Fibroblast of mammary gland (primary cell): ENCODE measurements around the gene WASL.

Experiments
- DNase-seq: peaks from one replicate; pipeline ENCODE4 v3.0.0-alpha.2; 2010; ENCODE audit warnings: low read depth
- H3K4me3 ChIP-seq: 2 replicates; pipeline ENCODE4 v1.5.1; 2011; ENCODE audit warnings: low read depth, mild to moderate bottlenecking, low read length, moderate library complexity; ENCODE audit not compliant: control insufficient read depth
- TF ChIP-seq, protein P1 (sequence below): conservative IDR thresholded peaks from 2 replicates; pipeline ENCODE4 v1.5.1; 2011; ENCODE audit warnings: low read depth, low read length, inconsistent platforms; ENCODE audit not compliant: control insufficient read depth, insufficient read depth

The WASL gene

GRCh38 chr7:123770378-123770777 is 21.6 kb upstream of the WASL start:
- DNase-seq: peak; percentile 89
- no peak overlapping the region for H3K4me3 ChIP-seq
- TF ChIP-seq, protein P1, sequence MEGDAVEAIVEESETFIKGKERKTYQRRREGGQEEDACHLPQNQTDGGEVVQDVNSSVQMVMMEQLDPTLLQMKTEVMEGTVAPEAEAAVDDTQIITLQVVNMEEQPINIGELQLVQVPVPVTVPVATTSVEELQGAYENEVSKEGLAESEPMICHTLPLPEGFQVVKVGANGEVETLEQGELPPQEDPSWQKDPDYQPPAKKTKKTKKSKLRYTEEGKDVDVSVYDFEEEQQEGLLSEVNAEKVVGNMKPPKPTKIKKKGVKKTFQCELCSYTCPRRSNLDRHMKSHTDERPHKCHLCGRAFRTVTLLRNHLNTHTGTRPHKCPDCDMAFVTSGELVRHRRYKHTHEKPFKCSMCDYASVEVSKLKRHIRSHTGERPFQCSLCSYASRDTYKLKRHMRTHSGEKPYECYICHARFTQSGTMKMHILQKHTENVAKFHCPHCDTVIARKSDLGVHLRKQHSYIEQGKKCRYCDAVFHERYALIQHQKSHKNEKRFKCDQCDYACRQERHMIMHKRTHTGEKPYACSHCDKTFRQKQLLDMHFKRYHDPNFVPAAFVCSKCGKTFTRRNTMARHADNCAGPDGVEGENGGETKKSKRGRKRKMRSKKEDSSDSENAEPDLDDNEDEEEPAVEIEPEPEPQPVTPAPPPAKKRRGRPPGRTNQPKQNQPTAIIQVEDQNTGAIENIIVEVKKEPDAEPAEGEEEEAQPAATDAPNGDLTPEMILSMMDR: no peak

DNA sequence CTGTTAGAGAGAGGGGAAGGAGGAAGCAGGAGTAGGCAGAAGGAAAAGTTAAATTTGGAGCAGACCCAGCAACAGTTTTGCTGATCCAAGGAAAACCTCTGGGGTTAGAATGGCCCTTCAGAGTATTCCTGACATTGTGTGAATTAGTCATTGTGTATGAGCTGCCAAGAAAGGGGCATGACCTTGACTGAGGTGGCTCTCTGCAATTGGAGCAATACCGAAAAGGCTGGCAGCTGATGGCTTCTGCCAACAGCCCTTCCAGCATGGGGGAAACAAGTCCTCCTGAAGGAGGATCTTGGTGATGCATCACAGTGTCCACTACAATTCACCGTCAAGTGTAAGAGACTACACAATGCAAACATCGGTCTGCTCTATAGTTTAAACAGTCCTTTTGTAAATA is 20.6 kb upstream of the WASL start:
- TF ChIP-seq, protein P1: no peak
- DNase-seq: peak; percentile 89

GRCh38 chr7:123768493-123768892 is 19.7 kb upstream of the WASL start:
- no peak for DNase-seq
- TF ChIP-seq, protein P1: no peak
- H3K4me3 ChIP-seq: no peak overlapping the region

More for the DNA sequence above, 20.6 kb upstream of the WASL start:
- H3K4me3 ChIP-seq: no peak overlapping the region

DNA sequence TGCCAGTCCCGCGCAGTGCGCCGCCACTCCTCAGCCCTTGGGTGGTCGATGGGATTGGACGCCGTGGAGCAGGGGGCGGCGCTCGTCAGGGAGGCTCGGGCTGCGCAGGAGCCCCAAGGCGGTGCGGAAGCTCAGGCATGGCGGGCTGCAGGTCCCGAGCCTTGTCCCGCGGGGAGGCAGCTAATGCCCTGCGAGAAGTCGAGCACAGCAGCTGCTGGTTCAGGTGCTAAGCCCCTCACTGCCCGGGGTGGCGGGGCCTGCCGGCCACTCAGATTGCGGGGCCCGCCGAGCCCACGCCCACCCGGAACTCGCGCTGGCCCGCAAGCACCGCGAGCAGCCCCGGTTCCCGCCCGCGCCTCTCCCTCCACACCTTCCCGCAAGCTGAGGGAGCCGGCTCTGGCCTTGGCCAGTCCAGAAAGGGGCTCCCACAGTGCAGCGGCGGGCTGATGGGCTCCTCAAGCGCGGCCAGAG is 14.4 kb upstream of the WASL start:
- TF ChIP-seq, protein P1: no peak
- DNase-seq: no peak
- no peak overlapping the region for H3K4me3 ChIP-seq

DNA sequence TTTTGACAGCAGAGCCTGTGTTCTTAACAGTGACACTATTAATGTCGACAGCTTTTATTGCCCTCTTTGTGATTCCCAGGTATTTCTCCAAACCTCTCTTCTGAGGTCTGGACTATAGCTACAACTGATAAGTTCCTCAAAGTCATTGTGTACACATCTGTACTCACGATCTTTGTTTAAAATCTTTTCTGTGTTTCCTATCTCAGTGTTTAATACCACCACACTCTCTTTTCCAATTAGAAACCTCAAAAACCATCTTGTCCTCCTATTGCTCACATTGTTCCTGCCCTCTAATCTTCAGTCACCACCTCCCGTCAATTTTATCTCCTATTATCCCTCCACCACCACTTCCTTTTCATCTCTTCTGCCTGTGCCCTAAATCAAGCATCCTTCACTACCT is 12.9 kb upstream of the WASL start:
- H3K4me3 ChIP-seq: no peak overlapping the region
- DNase-seq: no peak
- TF ChIP-seq, protein P1: no peak

DNA sequence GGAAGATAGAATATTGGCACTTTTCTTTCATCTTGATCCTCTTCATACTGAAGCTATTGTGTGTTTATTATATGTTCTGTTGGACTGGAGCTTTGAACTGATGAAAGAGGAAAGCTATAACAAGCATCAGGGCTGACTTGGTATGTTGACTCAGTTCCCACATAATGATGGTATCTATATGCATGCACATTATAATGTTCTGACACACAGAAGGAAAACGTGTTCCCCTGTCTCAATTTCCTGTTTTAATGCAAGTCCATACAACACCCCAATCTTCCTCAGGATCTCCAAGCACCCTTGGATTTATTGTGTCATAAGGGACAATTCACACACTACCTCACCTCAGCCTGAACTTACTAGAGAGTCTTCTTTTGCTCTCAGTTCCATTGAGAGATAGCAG is 8.3 kb upstream of the WASL start:
- DNase-seq: no peak
- TF ChIP-seq, protein P1: no peak
- no peak overlapping the region for H3K4me3 ChIP-seq

DNA sequence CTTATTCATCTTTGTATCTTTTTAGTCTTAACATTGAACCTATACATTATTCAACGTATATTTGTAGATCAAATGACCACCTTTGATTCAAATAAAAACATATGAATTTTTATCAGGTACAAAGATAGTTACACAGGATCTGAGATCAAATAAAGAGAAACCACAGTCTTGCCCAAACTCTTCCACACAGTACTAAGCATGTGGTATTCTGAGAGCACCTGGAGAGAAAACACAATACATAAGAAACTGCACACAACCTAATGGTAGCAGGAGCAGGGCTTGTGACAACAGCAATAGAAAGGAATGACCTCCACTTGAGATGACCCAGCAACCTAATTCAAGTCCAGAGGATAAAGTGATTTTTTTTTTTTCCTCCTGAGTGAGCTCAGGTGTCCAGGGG is 6.5 kb upstream of the WASL start:
- DNase-seq: no peak
- TF ChIP-seq, protein P1: no peak
- no peak overlapping the region for H3K4me3 ChIP-seq
